Left lung (tissue), 10 donors: ENCODE data around the gene COL6A3. TPM values are rescaled to one million over a fixed set of nuclear protein-coding genes. Genes with fewer than 3 reads are reported as not detected.
"Not testable (repeated sequence)": the region's sequence is repeated elsewhere in the genome, so short reads cannot be mapped to it uniquely, and the experiment has no call there.

Experiments used
- ATAC-seq: fragments of 200-7000 bp; cut with Tn5 transposase; one replicate; pipeline ENCODE4 v1.9.1; 2020; ENCODE audit warnings: moderate library complexity
- DNase-seq, 4 donors: peaks; one replicate each; pipeline ENCODE4 v3.0.0-alpha.2; 2013 to 2020
- H3K27ac ChIP-seq, 2 donors: fragments of 200-600 bp; sonication (generic) in 1 of 2; one replicate each; pipeline versions ENCODE4 v1.5.0 to v1.8.0; 2020 to 2021
- H3K27me3 ChIP-seq, 2 donors: fragments of 200-600 bp; sonication (generic) in 1 of 2; one replicate each; pipeline versions ENCODE4 v1.5.0 to v1.8.0; 2020 to 2021
- H3K36me3 ChIP-seq, 2 donors: fragments of 200-600 bp; sonication (generic) in 1 of 2; one replicate each; pipeline versions ENCODE4 v1.5.0 to v1.8.0; 2020 to 2021
- H3K4me1 ChIP-seq, 2 donors: fragments of 200-600 bp; one replicate each; pipeline ENCODE4 v1.8.0; 2021
- H3K4me3 ChIP-seq, 2 donors: fragments of 200-600 bp; sonication (generic) in 1 of 2; one replicate each; pipeline versions ENCODE4 v1.5.0 to v1.8.0; 2020 to 2021; ENCODE audit warnings: mild to moderate bottlenecking in 1 of 2
- H3K9me3 ChIP-seq, 2 donors: fragments of 200-600 bp; sonication (generic) in 1 of 2; one replicate each; pipeline versions ENCODE4 v1.5.0 to v1.8.0; 2020 to 2021
- CTCF ChIP-seq, 2 donors: fragments of 200-600 bp; sonication (generic) in 1 of 2; IDR thresholded peaks; one replicate each; pipeline versions ENCODE4 v1.5.0 to v1.8.0; 2021; ENCODE audit warnings: antibody characterized with exemption in 2 of 2
- intact Hi-C, 2 donors: fragments of 100-400 bp; cut with DNase I; formaldehyde crosslinking; loops; one replicate each; pipeline versions ENCODE4 v1.11.2 to v1.14.2; 2022
- polyA plus RNA-seq, 6 donors: library from polyadenylated mRNA; unstranded; fragments of 120-200 nt; gene quantifications; one replicate each; pipeline ENCODE4 v1.2.1, GENCODE V29; 2013; ENCODE audit not compliant: insufficient read length in 6 of 6
- total RNA-seq, 2 donors: library from RNA; stranded (reverse); fragmentation: NEBNext Ultra II Directional; extraction: Animal tissue kit (Norgen Biotek cat#: 25700); gene quantifications; one replicate each; pipeline ENCODE4 v1.2.1, GENCODE V29; 2021
- donor health status: DM: no; HTN: yes; CAD: no.
- donor health status: DM: no; HTN: no; CAD: no.

COL6A3 gene
- total and polyA plus RNA-seq, 8 donors, result 598 to 868 (median 760) TPM

GRCh38 chr2:237411092-237411601, 2.8 kb downstream of the COL6A3 start:
- peaks cover 0 to 5% of the 10 kb centered on the region in 2 donors for H3K4me1 ChIP-seq

DNA sequence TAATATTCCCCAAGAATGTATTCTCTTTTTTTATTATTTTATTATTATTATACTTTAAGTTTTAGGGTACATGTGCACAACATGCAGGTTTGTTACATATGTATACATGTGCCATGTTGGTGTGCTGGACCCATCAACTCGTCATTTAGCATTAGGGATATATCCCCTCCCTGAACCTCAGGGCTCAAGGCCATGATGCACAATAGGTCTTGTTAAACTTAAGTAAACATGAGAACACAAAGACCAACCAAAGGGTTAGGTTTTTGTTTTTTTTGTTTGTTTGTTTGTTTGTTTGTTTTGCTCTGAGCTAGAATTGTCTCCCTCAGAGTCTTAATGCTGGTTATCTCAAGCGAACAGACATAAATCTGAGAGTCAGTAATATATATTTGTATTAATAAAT, 4.7 kb downstream of the COL6A3 start:
- ATAC-seq, intact Hi-C loops, H3K9me3 ChIP-seq, H3K36me3 ChIP-seq, H3K4me1 ChIP-seq, DNase-seq: not testable (repeated sequence)
- Histone ChIP-seq H3K27ac (peak overlapping the region; percentile 48 to 88), H3K4me3 (peak overlapping the region in 1 of 2 donors; percentile 38), H3K27me3 (peaks cover 0 to 48% of the 10 kb centered on the region in 2 donors)

More at GRCh38 chr2:237411092-237411601, 2.8 kb downstream of the COL6A3 start:
- Histone ChIP-seq H3K9me3 (no peaks in the 10 kb centered on the region), H3K36me3 (no peaks in the 10 kb centered on the region), H3K27me3 (peaks cover 0 to 47% of the 10 kb centered on the region in 2 donors), H3K4me3 (peak overlapping the region; percentile 35 to 38), H3K27ac (peak overlapping the region; percentile 16 to 88)
- TF ChIP-seq CTCF (IDR thresholded peaks at IDR 0.05), result no peak
- intact Hi-C loops, result no loop called here
- ATAC-seq, result no peak
- no peak for DNase-seq

- no peak for TF ChIP-seq CTCF (IDR thresholded peaks at IDR 0.05)
- Histone ChIP-seq H3K36me3 (no peaks in the 10 kb centered on the region), H3K4me1 (peaks cover 0 to 5% of the 10 kb centered on the region in 2 donors), H3K27me3 (peaks cover 0 to 41% of the 10 kb centered on the region in 2 donors), H3K4me3 (no peak overlapping the region), H3K27ac (peak overlapping the region; percentile 48 to 88), H3K9me3 (no peaks in the 10 kb centered on the region)
- DNase-seq, result no peak
- intact Hi-C loops, result no loop called here
- ATAC-seq, result no peak
These were observed 5.5 kb downstream of the COL6A3 start for GRCh38 chr2:237408335-237409000.

GRCh38 chr2:237407700-237408099, 6.3 kb downstream of the COL6A3 start:
- peak overlapping the region in 1 of 2 donors; percentile 88 for H3K27ac ChIP-seq
- TF ChIP-seq CTCF (IDR thresholded peaks at IDR 0.05), result no peak
- no peaks in the 10 kb centered on the region for H3K9me3 ChIP-seq
- ATAC-seq (no peak), DNase-seq (no peak)
- H3K36me3 ChIP-seq, result no peaks in the 10 kb centered on the region
- intact Hi-C loops, result no loop called here
- no peak overlapping the region for H3K4me3 ChIP-seq
- H3K4me1 ChIP-seq, result peaks cover 0 to 5% of the 10 kb centered on the region in 2 donors
- peaks cover 0 to 33% of the 10 kb centered on the region in 2 donors for H3K27me3 ChIP-seq

- Histone ChIP-seq H3K4me1 (peaks cover 0 to 5% of the 10 kb centered on the region in 2 donors), H3K27me3 (peaks cover 0 to 21% of the 10 kb centered on the region in 2 donors), H3K27ac (peak overlapping the region in 1 of 2 donors; percentile 37), H3K36me3 (no peaks in the 10 kb centered on the region), H3K4me3 (no peak overlapping the region), H3K9me3 (no peaks in the 10 kb centered on the region)
- no peak for TF ChIP-seq CTCF (IDR thresholded peaks at IDR 0.05)
- intact Hi-C loops, result no loop called here
- ATAC-seq (no peak), DNase-seq (no peak)
These were observed 7.5 kb downstream of the COL6A3 start for GRCh38 chr2:237406371-237406895.
